NOMO-1 treated with dmso at 0.1 percent for 144 hours (cell line): ENCODE measurements around the gene TMEM183A.
A peak's percentile ranks its signal among the peaks of the same experiment; 100 is the strongest.

Experiments
- DNase-seq: peaks from one replicate; lab custom pipeline; 2025; ENCODE audit not compliant: unreplicated experiment; lab: John Stamatoyannopoulos, UW

Gene TMEM183A

GRCh38 chr1:203028784-203029553, 21.8 kb downstream of the TMEM183A start:
- no peak for DNase-seq

- DNase-seq: no peak
Observed at GRCh38 chr1:203031467-203031866, 24.3 kb downstream of the TMEM183A start.

GRCh38 chr1:203033287-203033686, 26.1 kb downstream of the TMEM183A start:
- no peak for DNase-seq

GRCh38 chr1:203033917-203034316, 26.7 kb downstream of the TMEM183A start:
- DNase-seq: no peak

- DNase-seq: no peak
Observed at GRCh38 chr1:203034422-203035110, 27.4 kb downstream of the TMEM183A start.

- DNase-seq: no peak
Observed at GRCh38 chr1:203035111-203036000, 28.2 kb downstream of the TMEM183A start.

GRCh38 chr1:203036135-203036534, 29.0 kb downstream of the TMEM183A start:
- no peak for DNase-seq

- no peak for DNase-seq
Observed at GRCh38 chr1:203036537-203036936, 29.4 kb downstream of the TMEM183A start.

- no peak for DNase-seq
Observed at GRCh38 chr1:203037509-203038190, 30.5 kb downstream of the TMEM183A start.

- no peak for DNase-seq
Observed at GRCh38 chr1:203038217-203038741, 31.1 kb downstream of the TMEM183A start.

- DNase-seq: peak; percentile 61
Observed at GRCh38 chr1:203038891-203039608, 31.9 kb downstream of the TMEM183A start.

GRCh38 chr1:203039609-203040512, 32.7 kb downstream of the TMEM183A start:
- DNase-seq: peak; percentile 54

- DNase-seq: no peak
Observed at GRCh38 chr1:203040513-203041275, 33.5 kb downstream of the TMEM183A start.

- DNase-seq: no peak
Observed at GRCh38 chr1:203041351-203041932, 34.3 kb downstream of the TMEM183A start.

GRCh38 chr1:203043830-203044545, 36.8 kb downstream of the TMEM183A start:
- no peak for DNase-seq

- DNase-seq: no peak
Observed at GRCh38 chr1:203044546-203045250, 37.5 kb downstream of the TMEM183A start.

- DNase-seq: no peak
Observed at GRCh38 chr1:203045336-203045735, 38.2 kb downstream of the TMEM183A start.
